Stomach smooth muscle (tissue), 2 donors: Measurements from ENCODE around the gene TNK1.
A peak's percentile ranks its signal among the peaks of the same experiment; 100 is the strongest.

ENCODE experiments used
- H3K27ac ChIP-seq: one replicate; pipeline ENCODE4 v1.7.0; 2013; ENCODE audit warnings: mild to moderate bottlenecking, low read length, inconsistent platforms
- H3K27me3 ChIP-seq, 2 donors: one replicate each; pipeline ENCODE4 v1.7.0; 2013; ENCODE audit warnings: low read length in 2 of 2; ENCODE audit not compliant: insufficient read depth in 2 of 2, control insufficient read depth in 1 of 2
- H3K36me3 ChIP-seq, 2 donors: one replicate each; pipeline ENCODE4 v1.7.0; 2013; ENCODE audit warnings: low read length in 2 of 2; ENCODE audit not compliant: control insufficient read depth in 2 of 2, insufficient read depth in 2 of 2
- H3K4me1 ChIP-seq: one replicate; pipeline ENCODE4 v1.7.0; 2013; ENCODE audit warnings: low read length; ENCODE audit not compliant: control insufficient read depth, insufficient read depth
- H3K4me3 ChIP-seq, 2 donors: one replicate each; pipeline ENCODE4 v1.7.0; 2013; ENCODE audit warnings: low read length in 2 of 2
- H3K9ac ChIP-seq, 2 donors: one replicate each; pipeline ENCODE4 v1.7.0; 2013; ENCODE audit warnings: low read length in 2 of 2, mild to moderate bottlenecking in 1 of 2
- H3K9me3 ChIP-seq, 2 donors: one replicate each; pipeline ENCODE4 v1.7.0; 2013; ENCODE audit warnings: low read length in 2 of 2; ENCODE audit not compliant: control insufficient read depth in 2 of 2
- donor health status: healthy.
- donor health status: Pancreatic carcinoma.

Gene TNK1

DNA sequence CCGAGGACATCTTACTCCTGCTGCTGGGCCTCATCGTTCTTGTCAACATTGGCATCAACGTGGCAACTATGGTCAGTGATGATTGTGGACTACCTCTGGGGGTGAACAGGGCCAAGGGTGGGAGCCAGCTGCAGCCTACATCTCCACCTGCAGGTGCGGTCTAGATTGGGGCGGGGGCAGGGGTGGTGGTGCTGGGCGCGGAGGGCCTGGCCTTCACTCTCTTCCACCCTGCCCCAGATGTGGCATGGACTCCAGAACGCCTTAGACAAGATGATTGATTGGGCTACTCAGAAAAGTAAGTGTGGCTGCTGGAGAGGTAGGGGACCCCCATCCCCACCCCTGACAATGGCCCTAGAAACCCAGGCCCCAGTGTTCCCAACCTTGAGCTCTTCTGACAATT lies 44.9 kb downstream of the TNK1 start:
- no peak overlapping the region for H3K9ac ChIP-seq
- H3K4me3 ChIP-seq: no peak overlapping the region
- no peaks in the 10 kb centered on the region for H3K9me3 ChIP-seq
- H3K27ac ChIP-seq: no peak overlapping the region
- H3K4me1 ChIP-seq: no peaks in the 10 kb centered on the region
- no peaks in the 10 kb centered on the region for H3K27me3 ChIP-seq
- H3K36me3 ChIP-seq: no peaks in the 10 kb centered on the region

- Histone ChIP-seq H3K36me3 (no peaks in the 10 kb centered on the region), H3K9me3 (no peaks in the 10 kb centered on the region), H3K27me3 (no peaks in the 10 kb centered on the region), H3K27ac (no peak overlapping the region), H3K9ac (no peak overlapping the region), H3K4me3 (no peak overlapping the region), H3K4me1 (no peaks in the 10 kb centered on the region)
Observed at GRCh38 chr17:7426203-7426863, 45.4 kb downstream of the TNK1 start.

DNA sequence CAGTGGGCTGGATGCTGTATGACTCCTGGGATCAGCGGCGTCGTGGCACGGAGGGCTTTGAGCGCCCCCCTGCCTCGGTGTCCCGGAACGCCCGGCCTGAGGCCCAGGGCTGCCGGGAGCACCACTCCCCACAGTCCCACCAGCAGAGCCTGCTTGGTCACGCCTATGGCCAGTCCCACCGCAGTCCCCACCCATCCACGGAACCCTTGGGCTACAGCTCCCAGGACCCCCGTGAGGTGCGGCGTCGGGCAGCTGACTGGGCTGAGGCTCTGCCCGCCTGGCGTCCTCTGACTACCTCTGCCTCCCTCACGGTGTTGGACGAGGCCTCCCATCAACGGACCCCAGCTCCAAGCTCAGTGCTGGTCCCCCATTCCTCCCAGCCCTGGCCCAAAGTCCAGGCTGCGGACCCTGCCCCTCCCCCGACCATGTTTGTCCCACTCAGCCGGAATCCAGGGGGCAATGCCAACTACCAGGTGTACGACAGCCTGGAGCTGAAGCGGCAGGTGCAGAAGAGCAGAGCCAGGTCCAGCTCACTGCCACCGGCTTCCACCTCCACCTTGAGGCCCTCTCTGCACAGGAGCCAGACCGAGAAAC lies 46.1 kb downstream of the TNK1 start:
- Histone ChIP-seq H3K27me3 (peaks cover 0 to under 1% of the 10 kb centered on the region in 2 donors), H3K36me3 (no peaks in the 10 kb centered on the region), H3K4me3 (no peak overlapping the region), H3K27ac (no peak overlapping the region), H3K9me3 (no peaks in the 10 kb centered on the region), H3K9ac (no peak overlapping the region), H3K4me1 (no peaks in the 10 kb centered on the region)

GRCh38 chr17:7427549-7427948 lies 46.7 kb downstream of the TNK1 start:
- Histone ChIP-seq H3K9me3 (no peaks in the 10 kb centered on the region), H3K27ac (no peak overlapping the region), H3K4me1 (no peaks in the 10 kb centered on the region), H3K36me3 (no peaks in the 10 kb centered on the region), H3K4me3 (no peak overlapping the region), H3K27me3 (peaks cover 4% of the 10 kb centered on the region in 2 donors), H3K9ac (no peak overlapping the region)

DNA sequence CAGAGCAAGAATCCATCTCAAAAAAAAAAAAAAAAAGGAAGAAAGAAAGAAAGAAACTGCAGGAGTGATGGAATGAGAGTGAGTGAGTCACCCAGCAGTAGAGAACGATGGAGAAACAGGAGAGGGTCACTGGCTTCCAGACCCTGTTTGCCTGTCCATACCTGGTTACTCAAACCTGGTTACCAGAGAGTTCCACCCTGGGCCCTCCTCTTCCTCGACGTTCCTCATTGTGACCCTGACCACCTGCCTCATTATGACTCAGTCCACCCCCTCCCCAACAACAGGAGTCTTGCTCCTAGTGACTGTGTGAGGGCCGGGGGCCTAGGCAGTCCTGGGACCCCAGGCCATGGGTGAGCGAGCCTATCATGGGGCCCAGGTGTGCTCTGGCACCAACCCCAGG lies 47.7 kb downstream of the TNK1 start, which contains the start of gene SPEM3:
SPEM3 (plus strand) TSS at position 301 of the 400 bp plus-strand sequence; CDS start at position 347, 46 bp downstream.
- no peak within 1 kb of the TSS for H3K27ac ChIP-seq
- H3K27me3 ChIP-seq: peaks cover 5 to 9% of the 10 kb centered on the region in 2 donors
- H3K4me3 ChIP-seq: no peak within 1 kb of the TSS
- no peaks in the 10 kb centered on the region for H3K4me1 ChIP-seq
- no peak within 1 kb of the TSS for H3K9ac ChIP-seq
- H3K36me3 ChIP-seq: no peaks in the 10 kb centered on the region
- H3K9me3 ChIP-seq: no peaks in the 10 kb centered on the region

DNA sequence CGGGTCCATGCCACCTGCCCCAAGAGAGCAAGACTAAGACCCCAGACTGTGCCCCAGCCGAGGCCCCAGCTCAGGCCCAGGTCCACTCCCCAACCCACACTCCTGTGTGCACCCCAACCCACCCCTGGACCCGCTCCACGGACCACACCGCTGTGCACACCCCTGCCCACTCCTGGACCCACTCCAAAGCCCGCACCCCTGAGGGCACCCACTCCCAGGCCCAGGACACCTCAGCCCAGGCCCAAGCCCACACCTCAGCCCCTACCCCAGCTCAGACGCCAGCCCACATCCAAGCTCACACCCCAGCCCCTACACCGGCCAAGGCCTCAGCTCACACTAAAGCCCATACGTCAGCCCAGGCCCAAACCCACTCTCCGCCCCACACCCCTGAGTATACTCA lies 48.8 kb downstream of the TNK1 start:
- Histone ChIP-seq H3K36me3 (no peaks in the 10 kb centered on the region), H3K27me3 (peaks cover 9 to 15% of the 10 kb centered on the region in 2 donors), H3K4me1 (no peaks in the 10 kb centered on the region), H3K9ac (no peak overlapping the region), H3K27ac (no peak overlapping the region), H3K9me3 (no peaks in the 10 kb centered on the region), H3K4me3 (no peak overlapping the region)

GRCh38 chr17:7431231-7431630 lies 50.3 kb downstream of the TNK1 start:
- Histone ChIP-seq H3K4me1 (peaks cover 10% of the 10 kb centered on the region), H3K4me3 (no peak overlapping the region), H3K27ac (no peak overlapping the region), H3K36me3 (no peaks in the 10 kb centered on the region), H3K27me3 (peaks cover 21 to 24% of the 10 kb centered on the region in 2 donors), H3K9me3 (no peaks in the 10 kb centered on the region), H3K9ac (no peak overlapping the region)

DNA sequence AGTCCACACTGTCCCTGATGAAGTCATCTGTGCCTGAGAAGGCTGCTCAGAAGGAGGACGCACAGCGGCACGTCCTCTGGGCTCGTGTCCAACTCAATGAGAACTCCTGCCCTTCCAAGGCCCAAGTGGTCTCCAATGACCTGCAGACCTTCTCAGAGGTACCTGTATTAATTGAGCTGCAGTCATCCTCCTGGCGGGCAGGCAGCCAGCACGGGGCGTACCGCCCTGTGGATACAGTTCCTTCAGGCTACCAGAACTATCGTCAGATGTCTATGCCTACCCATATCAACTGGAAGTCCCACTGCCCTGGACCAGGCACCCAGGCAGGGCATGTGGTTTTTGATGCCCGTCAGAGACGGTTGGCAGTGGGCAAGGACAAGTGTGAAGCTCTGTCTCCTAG lies 51.4 kb downstream of the TNK1 start:
- no peak overlapping the region for H3K4me3 ChIP-seq
- peaks cover 19% of the 10 kb centered on the region for H3K4me1 ChIP-seq
- H3K9me3 ChIP-seq: no peaks in the 10 kb centered on the region

GRCh38 chr17:7435676-7436555 lies 55.0 kb downstream of the TNK1 start:
- Histone ChIP-seq H3K36me3 (no peaks in the 10 kb centered on the region), H3K4me3 (peak overlapping the region; percentile 17 to 65), H3K9ac (no peak overlapping the region), H3K4me1 (peaks cover 46% of the 10 kb centered on the region), H3K9me3 (no peaks in the 10 kb centered on the region), H3K27me3 (peaks cover 57 to 63% of the 10 kb centered on the region in 2 donors), H3K27ac (no peak overlapping the region)

More for the DNA sequence above, 51.4 kb downstream of the TNK1 start:
- peaks cover 27 to 28% of the 10 kb centered on the region in 2 donors for H3K27me3 ChIP-seq
- H3K36me3 ChIP-seq: no peaks in the 10 kb centered on the region
- no peak overlapping the region for H3K27ac ChIP-seq
- H3K9ac ChIP-seq: no peak overlapping the region

- Histone ChIP-seq H3K36me3 (no peaks in the 10 kb centered on the region), H3K4me3 (peak overlapping the region; percentile 17 to 65), H3K27me3 (peaks cover 65 to 71% of the 10 kb centered on the region in 2 donors), H3K4me1 (peaks cover 46% of the 10 kb centered on the region), H3K9ac (no peak overlapping the region), H3K27ac (no peak overlapping the region), H3K9me3 (no peaks in the 10 kb centered on the region)
Observed at GRCh38 chr17:7436556-7437368, 55.9 kb downstream of the TNK1 start.
